IMR-90 (cell line): ENCODE measurements around the gene MLX.

Experiments used
- CEBPB ChIP-seq: IDR thresholded peaks from 2 replicates; pipeline ENCODE4 v1.6.1; 2012; ENCODE audit warnings: low read depth, low read length, improper control_type of control experiment
- CHD1 ChIP-seq: IDR thresholded peaks from 2 replicates; pipeline ENCODE4 v1.6.1; 2012; ENCODE audit warnings: low read depth, low read length, improper control_type of control experiment
- CTCF ChIP-seq: conservative IDR thresholded peaks from 2 replicates; pipeline ENCODE4 v1.5.1; 2012; ENCODE audit warnings: mild to moderate bottlenecking, low read depth, low read length, improper control_type of control experiment
- ELK1 ChIP-seq: fragments of 150-350 bp; IDR thresholded peaks from 2 replicates; pipeline ENCODE4 v1.6.1; 2016; ENCODE audit warnings: low read depth, mild to moderate bottlenecking, low read length, moderate library complexity, borderline replicate concordance
- MXI1 ChIP-seq: IDR thresholded peaks from 2 replicates; pipeline ENCODE4 v1.6.1; 2012; ENCODE audit warnings: low read depth, mild to moderate bottlenecking, low read length, moderate library complexity, borderline replicate concordance
- POLR2A ChIP-seq: IDR thresholded peaks from 2 replicates; pipeline ENCODE4 v1.6.1; 2012; ENCODE audit warnings: mild to moderate bottlenecking, low read depth, low read length
- RAD21 ChIP-seq: IDR thresholded peaks from 2 replicates; pipeline ENCODE4 v1.6.1; 2012; ENCODE audit warnings: low read length, improper control_type of control experiment

- TF ChIP-seq RAD21 (no peak), POLR2A (no peak), CHD1 (no peak), CTCF (no peak), MXI1 (no peak), CEBPB (no peak), ELK1 (no peak)
Measured at GRCh38 chr17:42617956-42618431, 51.1 kb downstream of the MLX start.
